Caco-2 (cell line): Measurements from ENCODE around the gene NFIC. TPM values are rescaled to one million over a fixed set of nuclear protein-coding genes. Genes with fewer than 3 reads are reported as not detected.

Experiments
- BruUV-seq: library from RNA; stranded (reverse); fragments of 400-500 nt; replicated peaks from 2 replicates; lab custom pipeline; 2021; lab: Mats Ljungman, UMichigan
- CTCF ChIA-PET: fragments of 300-600 bp; sonication (Branson Sonifier 250); formaldehyde crosslinking; loops from one replicate; lab custom pipeline; 2022; ENCODE audit warnings: antibody characterized with exemption; lab: Charles Lee
- POLR2A ChIA-PET: fragments of 300-600 bp; sonication (Branson Sonifier 250); formaldehyde crosslinking; loops from one replicate; lab custom pipeline; 2022; ENCODE audit warnings: antibody characterized with exemption; lab: Charles Lee
- DNase-seq, 2 experiments: peaks; one replicate each; pipeline versions ENCODE4 v3.0.0 to v3.0.0-alpha.2; 2020 to 2022
- H3K27me3 ChIP-seq: replicated peaks from 2 replicates; pipeline ENCODE4 v1.6.0; 2011; ENCODE audit warnings: low read length; ENCODE audit not compliant: control insufficient read depth, insufficient read depth
- H3K36me3 ChIP-seq: 2 replicates; pipeline ENCODE4 v1.5.1; 2011; ENCODE audit warnings: low read length; ENCODE audit not compliant: control insufficient read depth, insufficient read depth
- H3K4me1 ChIP-seq: fragments of 250-450 bp; sonication (Bioruptor Pico); 2 replicates; pipeline ENCODE4 v1.5.1; 2020; ENCODE audit warnings: mild to moderate bottlenecking
- H3K4me3 ChIP-seq: 2 replicates; pipeline ENCODE4 v1.5.1; 2011; ENCODE audit warnings: low read depth, mild to moderate bottlenecking, control low read depth, low read length
- H3K9me3 ChIP-seq: fragments of 250-450 bp; sonication (Bioruptor Pico); 2 replicates; pipeline ENCODE4 v1.5.1; 2020; ENCODE audit warnings: mild to moderate bottlenecking, moderate library complexity
- H3K27ac Mint-ChIP-seq: one replicate; pipeline ENCODE4 v1.8.0; 2022; ENCODE audit warnings: mixed read lengths; ENCODE audit not compliant: unreplicated experiment
- H3K27me3 Mint-ChIP-seq: one replicate; pipeline ENCODE4 v1.8.0; 2022; ENCODE audit warnings: mixed read lengths; ENCODE audit not compliant: insufficient read depth, unreplicated experiment
- H3K36me3 Mint-ChIP-seq: one replicate; pipeline ENCODE4 v1.8.0; 2022; ENCODE audit warnings: mild to moderate bottlenecking, mixed read lengths; ENCODE audit not compliant: insufficient read depth, unreplicated experiment
- H3K4me1 Mint-ChIP-seq: one replicate; pipeline ENCODE4 v1.8.0; 2022; ENCODE audit warnings: low read depth, mixed read lengths; ENCODE audit not compliant: unreplicated experiment
- H3K4me3 Mint-ChIP-seq: one replicate; pipeline ENCODE4 v1.8.0; 2022; ENCODE audit warnings: mild to moderate bottlenecking, moderate library complexity, mixed read lengths; ENCODE audit not compliant: unreplicated experiment
- H3K9me3 Mint-ChIP-seq: one replicate; pipeline ENCODE4 v1.8.0; 2022; ENCODE audit warnings: mixed read lengths; ENCODE audit not compliant: unreplicated experiment
- intact Hi-C: fragments of 100-400 bp; cut with micrococcal nuclease; formaldehyde crosslinking; loops from one replicate; pipeline ENCODE4 v1.10.0; 2022; ENCODE audit not compliant: unreplicated experiment
- total RNA-seq: library from RNA; stranded (reverse); gene quantifications from 2 replicates; pipeline ENCODE4 v1.2.3, GENCODE V29; 2022
- TF ChIP-seq, protein P1 (sequence below), 2 experiments: fragments of 200-600 bp in 1 of 2; IDR thresholded peaks; 1 replicate in 1 of 2; 2 replicates in 1 of 2; pipeline versions ENCODE4 v1.5.1 to v1.8.0; 2011 to 2022; ENCODE audit warnings: antibody characterized with exemption in 1 of 2, control low read depth in 1 of 2, inconsistent platforms in 1 of 2, low read depth in 1 of 2, low read length in 1 of 2, mild to moderate bottlenecking in 1 of 2, moderate library complexity in 1 of 2; ENCODE audit not compliant: insufficient read depth in 1 of 2, severe bottlenecking in 1 of 2, unreplicated experiment in 1 of 2

Gene NFIC
- total RNA-seq, 1 experiment from 2014 or later: 5.1 TPM

DNA sequence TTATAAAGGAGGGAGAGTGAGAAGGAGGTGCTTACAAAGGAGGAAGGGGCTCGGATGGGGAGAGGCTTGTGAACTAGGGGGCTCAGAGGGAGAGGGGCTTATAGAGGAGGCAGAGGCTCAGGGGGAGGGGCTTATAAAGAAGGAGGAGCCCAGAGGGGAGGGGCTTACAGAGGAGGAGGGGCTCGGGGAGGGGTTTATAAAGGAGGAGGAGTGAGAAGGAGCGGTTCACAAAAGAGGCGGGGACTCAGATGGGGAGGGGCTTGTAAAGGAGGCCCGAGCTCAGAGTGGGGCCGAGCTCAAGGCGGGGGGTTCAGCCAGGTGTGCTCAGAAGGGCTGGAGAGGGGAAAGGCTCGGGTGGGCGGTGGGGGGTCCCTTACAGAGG lies 113.4 kb downstream of the NFIC start:
- BruUV-seq: no TSS peak
- intact Hi-C loops: no loop called here
- Histone ChIP-seq H3K4me3 (no peak overlapping the region), H3K9me3 (no peaks in the 10 kb centered on the region), H3K36me3 (no peaks in the 10 kb centered on the region), H3K4me1 (peaks cover 26% of the 10 kb centered on the region), H3K27me3 (no peaks in the 10 kb centered on the region)
- ChIA-PET CTCF (interaction anchor here (0.7 kb wide), 2 partner anchors 12 to 51 kb away, joined by 3 to 12 read pairs; no protein-coding TSS in a partner anchor), POLR2A (no interaction called here)
- Mint-ChIP-seq H3K9me3 (no peaks in the 10 kb centered on the region), H3K4me1 (peaks cover 5% of the 10 kb centered on the region), H3K36me3 (peaks cover 11% of the 10 kb centered on the region), H3K27me3 (no peaks in the 10 kb centered on the region), H3K4me3 (no peak overlapping the region), H3K27ac (no peak overlapping the region)
- TF ChIP-seq, protein P1, sequence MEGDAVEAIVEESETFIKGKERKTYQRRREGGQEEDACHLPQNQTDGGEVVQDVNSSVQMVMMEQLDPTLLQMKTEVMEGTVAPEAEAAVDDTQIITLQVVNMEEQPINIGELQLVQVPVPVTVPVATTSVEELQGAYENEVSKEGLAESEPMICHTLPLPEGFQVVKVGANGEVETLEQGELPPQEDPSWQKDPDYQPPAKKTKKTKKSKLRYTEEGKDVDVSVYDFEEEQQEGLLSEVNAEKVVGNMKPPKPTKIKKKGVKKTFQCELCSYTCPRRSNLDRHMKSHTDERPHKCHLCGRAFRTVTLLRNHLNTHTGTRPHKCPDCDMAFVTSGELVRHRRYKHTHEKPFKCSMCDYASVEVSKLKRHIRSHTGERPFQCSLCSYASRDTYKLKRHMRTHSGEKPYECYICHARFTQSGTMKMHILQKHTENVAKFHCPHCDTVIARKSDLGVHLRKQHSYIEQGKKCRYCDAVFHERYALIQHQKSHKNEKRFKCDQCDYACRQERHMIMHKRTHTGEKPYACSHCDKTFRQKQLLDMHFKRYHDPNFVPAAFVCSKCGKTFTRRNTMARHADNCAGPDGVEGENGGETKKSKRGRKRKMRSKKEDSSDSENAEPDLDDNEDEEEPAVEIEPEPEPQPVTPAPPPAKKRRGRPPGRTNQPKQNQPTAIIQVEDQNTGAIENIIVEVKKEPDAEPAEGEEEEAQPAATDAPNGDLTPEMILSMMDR (IDR thresholded peaks at IDR 0.05; ENCODE audit: insufficient read depth in 1 of 2, low read depth in 1 of 2, low read length in 1 of 2, severe bottlenecking in 1 of 2, unreplicated experiment in 1 of 2): no peak
- DNase-seq: no peak

DNA sequence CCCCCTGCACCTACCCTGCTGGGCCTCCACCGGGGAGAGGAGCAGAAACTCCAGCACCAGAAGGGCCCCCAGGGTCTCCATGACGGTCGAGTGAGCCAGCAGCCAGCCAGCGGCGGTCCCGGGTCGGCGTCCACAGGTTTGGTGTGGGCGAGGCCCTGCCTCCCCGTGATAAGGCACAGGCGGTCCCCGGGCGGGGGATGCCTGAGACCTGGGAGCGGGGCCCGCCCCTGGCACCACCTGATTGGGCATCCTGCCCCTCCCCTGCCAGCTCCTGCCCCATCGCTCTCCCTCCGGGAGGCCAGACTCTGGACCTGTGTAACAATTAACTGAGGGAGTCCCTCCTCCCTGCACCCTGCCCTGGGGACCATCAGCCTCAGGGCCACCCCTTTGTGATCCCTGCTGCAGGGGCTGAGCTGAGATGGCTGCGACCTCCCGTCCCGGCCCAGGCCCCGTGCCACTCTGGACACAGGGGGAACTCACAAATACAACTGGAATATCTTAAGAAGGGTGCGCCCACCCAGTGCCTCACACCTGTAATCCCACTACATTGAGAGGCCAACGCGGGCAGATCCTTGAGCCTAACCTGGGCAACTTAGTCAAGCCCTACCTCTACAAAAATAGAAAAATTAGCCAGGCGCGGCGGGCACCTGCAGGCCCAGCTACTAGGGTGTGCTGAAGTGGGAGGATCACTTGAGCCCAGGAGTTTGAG lies 114.2 kb downstream of the NFIC start, which contains the start of gene SMIM24:
SMIM24 (minus strand) TSS at position 143 of the 709 bp plus-strand sequence; CDS start at position 81, 62 bp downstream.
- H3K4me3 Mint-ChIP-seq: no peak within 1 kb of the TSS
- H3K9me3 Mint-ChIP-seq: no peaks in the 10 kb centered on the region
- Histone ChIP-seq H3K36me3 (no peaks in the 10 kb centered on the region), H3K9me3 (no peaks in the 10 kb centered on the region), H3K4me3 (no peak within 1 kb of the TSS), H3K4me1 (peaks cover 21% of the 10 kb centered on the region), H3K27me3 (no peaks in the 10 kb centered on the region)
- TF ChIP-seq, protein P1 (IDR thresholded peaks at IDR 0.05; ENCODE audit: insufficient read depth in 1 of 2, low read depth in 1 of 2, low read length in 1 of 2, severe bottlenecking in 1 of 2, unreplicated experiment in 1 of 2): no peak
- no peaks in the 10 kb centered on the region for H3K27me3 Mint-ChIP-seq
- peaks cover 5% of the 10 kb centered on the region for H3K4me1 Mint-ChIP-seq
- ChIA-PET POLR2A (no interaction called here), CTCF (no interaction called here)
- no peak for DNase-seq
- peaks cover 18% of the 10 kb centered on the region for H3K36me3 Mint-ChIP-seq
- no TSS peak for BruUV-seq
- intact Hi-C loops: no loop called here
- no peak within 1 kb of the TSS for H3K27ac Mint-ChIP-seq

DNA sequence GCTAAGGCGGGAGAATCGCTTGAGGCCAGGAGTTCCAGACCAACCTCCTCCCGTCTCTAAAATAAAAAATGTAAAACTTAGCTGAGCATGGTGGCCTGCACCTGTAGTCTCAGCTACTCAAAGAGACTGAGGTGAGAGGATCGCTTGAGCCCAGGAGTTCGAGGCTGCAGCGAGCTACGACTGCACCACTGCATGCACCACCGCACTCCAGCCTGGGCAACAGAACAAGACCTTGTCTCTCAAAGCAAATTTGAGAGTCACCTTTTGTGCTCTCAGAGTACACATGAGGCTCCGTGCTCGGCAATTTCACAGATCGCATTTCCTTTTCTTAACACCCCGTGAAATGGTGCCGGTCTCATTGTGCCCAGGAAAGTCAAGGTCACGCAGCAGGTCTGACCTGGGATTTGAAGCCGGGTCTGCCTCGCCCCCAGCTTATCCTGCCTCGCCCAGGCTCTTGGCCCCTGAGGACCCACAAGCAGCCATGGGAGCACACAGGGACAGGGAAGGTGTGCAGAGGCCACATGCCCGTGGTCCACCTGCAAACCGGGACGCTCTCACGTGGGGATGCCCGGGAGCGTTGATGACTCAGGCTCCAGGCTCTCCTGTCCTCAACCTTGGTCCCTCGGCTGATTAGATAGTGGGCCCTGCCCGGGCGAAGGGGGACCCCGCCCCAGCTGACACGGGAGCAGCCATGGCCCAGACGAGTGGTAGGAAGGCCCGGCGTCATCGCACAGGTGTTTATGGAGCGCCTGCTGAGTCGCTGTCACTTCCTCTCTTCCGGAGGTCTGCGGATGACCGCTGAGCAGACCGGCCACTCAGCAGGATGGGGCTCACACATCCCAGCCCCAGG lies 115.1 kb downstream of the NFIC start:
- CTCF ChIA-PET: no interaction called here
- Histone ChIP-seq H3K27me3 (no peaks in the 10 kb centered on the region), H3K4me1 (peaks cover 21% of the 10 kb centered on the region), H3K9me3 (no peaks in the 10 kb centered on the region), H3K4me3 (no peak overlapping the region), H3K36me3 (no peaks in the 10 kb centered on the region)
- Mint-ChIP-seq H3K27ac (peak overlapping the region; percentile 64), H3K4me3 (no peak overlapping the region), H3K9me3 (no peaks in the 10 kb centered on the region), H3K36me3 (peaks cover 21% of the 10 kb centered on the region), H3K27me3 (no peaks in the 10 kb centered on the region), H3K4me1 (peaks cover 5% of the 10 kb centered on the region)
- no TSS peak for BruUV-seq
- peak; percentile 62 to 85 for DNase-seq
- TF ChIP-seq, protein P1 (IDR thresholded peaks at IDR 0.05; ENCODE audit: insufficient read depth in 1 of 2, low read depth in 1 of 2, low read length in 1 of 2, severe bottlenecking in 1 of 2, unreplicated experiment in 1 of 2): no peak
- POLR2A ChIA-PET: no interaction called here
- intact Hi-C loops: no loop called here
